ENCODE measurements around the gene LRRC8D.
"Not testable (repeated sequence)": the region's sequence is repeated elsewhere in the genome, so short reads cannot be mapped to it uniquely, and the experiment has no call there.

GRCh38 chr1:89797876-89798275 lies 23.0 kb upstream of the LRRC8D start:
- TF ChIP-seq POLR2A, CTCF (IDR thresholded peaks at IDR 0.05): not testable (repeated sequence)
